Endothelial cell of umbilical vein (primary cell): ENCODE measurements around the gene NMNAT1. TPM values are rescaled to one million over a fixed set of nuclear protein-coding genes. Genes with fewer than 3 reads are reported as not detected.
A peak's percentile ranks its signal among the peaks of the same experiment; 100 is the strongest.

ENCODE experiments used
- BruUV-seq: library from RNA; stranded (reverse); fragments of 400-500 nt; replicated peaks from 2 replicates; lab custom pipeline; 2021; lab: Mats Ljungman, UMichigan
- CTCF ChIA-PET: fragments of 300-600, 350-600 bp; sonication (Branson Sonifier 250); formaldehyde crosslinking; loops from one replicate; lab custom pipeline; 2021; ENCODE audit warnings: antibody characterized with exemption, inconsistent platforms; lab: Charles Lee
- POLR2A ChIA-PET: fragments of 300-600, 350-600 bp; sonication (Branson Sonifier 250); formaldehyde crosslinking; loops from one replicate; lab custom pipeline; 2021; ENCODE audit warnings: antibody characterized with exemption, inconsistent platforms; lab: Charles Lee
- DNase-seq: peaks from one replicate; pipeline ENCODE4 v3.0.0-alpha.2; 2011; ENCODE audit warnings: low read depth, low spot score
- FAIRE-seq: peaks from 2 replicates; lab custom pipeline; 2011; peaks lifted over from hg19 to GRCh38; lab: Jason Lieb, UNC
- H2AFZ ChIP-seq: 2 replicates; pipeline ENCODE4 v1.6.0; 2012; ENCODE audit warnings: low read depth, low read length, control low read depth, inconsistent platforms
- H3K27ac ChIP-seq: 2 replicates; pipeline ENCODE4 v1.5.1; 2011; ENCODE audit warnings: low read depth, mild to moderate bottlenecking, control low read depth, low read length, moderate library complexity; ENCODE audit not compliant: insufficient read depth
- H3K27me3 ChIP-seq, 2 experiments: 2 replicates each; pipeline versions ENCODE4 v1.6.0 to v1.6.1; 2011; ENCODE audit warnings: low read length in 2 of 2, mixed read lengths in 1 of 2; ENCODE audit not compliant: control insufficient read depth in 2 of 2, insufficient read depth in 2 of 2
- H3K36me3 ChIP-seq, 2 experiments: 2 replicates in 1 of 2; 3 replicates in 1 of 2; pipeline ENCODE4 v1.5.1; 2011; ENCODE audit warnings: low read length in 2 of 2, mild to moderate bottlenecking in 1 of 2, moderate library complexity in 1 of 2; ENCODE audit not compliant: control insufficient read depth in 2 of 2, insufficient read depth in 2 of 2; ENCODE audit errors: extremely low read depth in 1 of 2
- H3K4me1 ChIP-seq: 3 replicates; pipeline ENCODE4 v1.5.1; 2011; ENCODE audit warnings: mild to moderate bottlenecking, low read length; ENCODE audit not compliant: control insufficient read depth, insufficient read depth; ENCODE audit errors: extremely low read depth
- H3K4me2 ChIP-seq: 2 replicates; pipeline ENCODE4 v1.6.1; 2011; ENCODE audit warnings: low read length, control low read depth, mixed read lengths; ENCODE audit not compliant: insufficient read depth
- H3K4me3 ChIP-seq, 3 experiments: fragments of 200-600 bp in 1 of 3; sonication (generic), shearing (Covaris generic) in 1 of 3; replicated peaks in 1 of 3; 2 replicates each; pipeline ENCODE4 v1.5.1; 2011 to 2016; ENCODE audit warnings: control low read depth in 3 of 3, low read length in 3 of 3, mild to moderate bottlenecking in 2 of 3, inconsistent platforms in 1 of 3, low read depth in 1 of 3, moderate library complexity in 1 of 3; ENCODE audit not compliant: insufficient read depth in 1 of 3
- H3K79me2 ChIP-seq: 2 replicates; pipeline ENCODE4 v1.6.0; 2012; ENCODE audit warnings: low read length, inconsistent platforms; ENCODE audit not compliant: control insufficient read depth, insufficient read depth
- H3K9ac ChIP-seq: replicated peaks from 2 replicates; pipeline ENCODE3; 2011; ENCODE audit warnings: low read length, control low read depth; ENCODE audit not compliant: insufficient read depth; ENCODE audit errors: extremely low read depth
- H3K9me1 ChIP-seq: replicated peaks from 3 replicates; pipeline ENCODE4 v1.6.0; 2011; ENCODE audit warnings: mild to moderate bottlenecking, low read length; ENCODE audit not compliant: control insufficient read depth, insufficient read depth; ENCODE audit errors: extremely low read depth
- H3K9me3 ChIP-seq: replicated peaks from 2 replicates; pipeline ENCODE4 v1.5.1; 2012; ENCODE audit warnings: low read length, inconsistent platforms; ENCODE audit not compliant: control insufficient read depth, insufficient read depth
- H4K20me1 ChIP-seq: replicated peaks from 2 replicates; pipeline ENCODE3; 2011; ENCODE audit warnings: mild to moderate bottlenecking, low read length; ENCODE audit not compliant: control insufficient read depth, insufficient read depth; ENCODE audit errors: extremely low read depth
- CTCF ChIP-seq, 2 donors: IDR thresholded peaks; 1 replicate in 1 of 2; 2 replicates in 1 of 2; pipeline ENCODE4 v1.5.1; 2011; ENCODE audit warnings: low read length in 2 of 2, mild to moderate bottlenecking in 2 of 2, moderate library complexity in 2 of 2, control low read depth in 1 of 2, inconsistent platforms in 1 of 2, low read depth in 1 of 2; ENCODE audit not compliant: insufficient read depth in 1 of 2; ENCODE audit errors: extremely low read depth in 1 of 2
- EZH2 ChIP-seq: IDR thresholded peaks from 2 replicates; pipeline ENCODE4 v1.6.1; 2012; ENCODE audit warnings: borderline replicate concordance, low read depth, mild to moderate bottlenecking, moderate library complexity, low read length, inconsistent platforms; ENCODE audit not compliant: severe bottlenecking
- FOS ChIP-seq: IDR thresholded peaks from 2 replicates; pipeline ENCODE4 v1.6.1; 2011; ENCODE audit warnings: mild to moderate bottlenecking, low read length, moderate library complexity, borderline replicate concordance; ENCODE audit not compliant: insufficient read depth
- GATA2 ChIP-seq: IDR thresholded peaks from 2 replicates; pipeline ENCODE4 v1.7.0; 2011; ENCODE audit warnings: low read depth, mild to moderate bottlenecking, moderate library complexity, mixed read lengths, low read length; ENCODE audit not compliant: insufficient read length, insufficient read depth
- JUN ChIP-seq: IDR thresholded peaks from 2 replicates; pipeline ENCODE4 v1.6.1; 2011; ENCODE audit warnings: borderline replicate concordance, low read depth; ENCODE audit not compliant: insufficient read length, insufficient read depth
- MAX ChIP-seq: IDR thresholded peaks from 2 replicates; pipeline ENCODE4 v1.6.1; 2011; ENCODE audit not compliant: insufficient read depth, insufficient read length
- MYC ChIP-seq: IDR thresholded peaks from one replicate; pipeline ENCODE4 v1.6.1; 2011; ENCODE audit warnings: mild to moderate bottlenecking, low read depth, low read length
- POLR2A ChIP-seq: IDR thresholded peaks from 2 replicates; pipeline ENCODE4 v1.6.1; 2012; ENCODE audit warnings: low read depth, mild to moderate bottlenecking, control low read depth, low read length
- POLR2AphosphoS5 ChIP-seq: IDR thresholded peaks from 2 replicates; pipeline ENCODE4 v1.6.1; 2012; ENCODE audit warnings: low read depth, mild to moderate bottlenecking, control low read depth, low read length, moderate library complexity; ENCODE audit not compliant: insufficient read depth
- dilution Hi-C: fragments of 300-500 bp; cut with MboI; formaldehyde crosslinking; loops from one replicate; pipeline ENCODE4 v1.15.0; 2019; ENCODE audit warnings: low sequenced_read_pairs; ENCODE audit not compliant: extremely low pct_ligation_motif_present
- intact Hi-C: fragments of 100-400 bp; cut with micrococcal nuclease; formaldehyde crosslinking; loops from one replicate; pipeline ENCODE4 v1.10.0; 2022
- polyA plus RNA-seq, 4 experiments: library from polyadenylated mRNA; depleted of rRNA in 3 of 4; stranded (reverse) in 3 of 4; unstranded in 1 of 4; fragments of >200 nt; gene quantifications; 2 replicates each; pipeline versions ENCODE4 v1.2.1 to v1.2.3, GENCODE V29; 2011 to 2012; ENCODE audit warnings: missing spikeins in 1 of 4
- total RNA-seq: library from RNA; stranded (reverse); gene quantifications from 2 replicates; pipeline ENCODE4 v1.2.3, GENCODE V29; 2021

The NMNAT1 gene
- total and polyA plus RNA-seq, 2 donors (not counting 3 experiments of a cell fraction or from before 2014, with no cell fraction given): 4.8 to 9.8 TPM

GRCh38 chr1:9894115-9894514 lies 49.2 kb upstream of the NMNAT1 start:
- no peaks in the 10 kb centered on the region for H3K9me1 ChIP-seq
- POLR2A ChIA-PET: no interaction called here
- dilution Hi-C loops (no loop called here), intact Hi-C loops (no loop called here)
- H3K9ac ChIP-seq: no peak overlapping the region
- H3K4me2 ChIP-seq: no peak overlapping the region
- TF ChIP-seq GATA2: no peak
- TF ChIP-seq POLR2AphosphoS5: no peak
- no peak for TF ChIP-seq MYC
- TF ChIP-seq MAX: no peak
- TF ChIP-seq JUN: no peak
- no peak for TF ChIP-seq CTCF (IDR thresholded peaks at IDR 0.05; ENCODE audit: extremely low read depth in 1 of 2, insufficient read depth in 1 of 2, low read depth in 1 of 2, low read length in 2 of 2)
- no peak for TF ChIP-seq FOS
- TF ChIP-seq POLR2A: no peak
- no peak for TF ChIP-seq EZH2
- no peaks in the 10 kb centered on the region for H3K9me3 ChIP-seq
- H2AFZ ChIP-seq: peak overlapping the region; percentile 5
- H3K4me3 ChIP-seq: no peak overlapping the region
- CTCF ChIA-PET: interaction anchor here (0.9 to 4.8 kb wide), 7 partner anchors 9 to 109 kb away, joined by 3 to 29 read pairs (median 4); partner anchors contain the start of genes LZIC and NMNAT1
- no peak for FAIRE-seq
- H3K4me1 ChIP-seq: peaks cover 43% of the 10 kb centered on the region
- H3K27ac ChIP-seq: no peak overlapping the region
- H3K27me3 ChIP-seq: no peaks in the 10 kb centered on the region
- no TSS peak for BruUV-seq
- no peaks in the 10 kb centered on the region for H4K20me1 ChIP-seq
- H3K79me2 ChIP-seq: no peaks in the 10 kb centered on the region
- H3K36me3 ChIP-seq: no peaks in the 10 kb centered on the region
- DNase-seq: no peak
